GM23338 (cell line): ENCODE data around the gene ASAP2. TPM values are rescaled to one million over a fixed set of nuclear protein-coding genes. Genes with fewer than 3 reads are reported as not detected.
A peak's percentile ranks its signal among the peaks of the same experiment; 100 is the strongest.

Source experiments
- ATAC-seq: fragments of 200-7000 bp; cut with Tn5 transposase; 3 replicates; pipeline ENCODE4 v1.9.1; 2020
- DNase-seq: peaks from one replicate; pipeline ENCODE4 v3.0.0-alpha.2; 2015; ENCODE audit warnings: low spot score
- H2AFZ ChIP-seq: fragments of 200-600 bp; sonication (generic); 2 replicates; pipeline ENCODE4 v1.8.0; 2016; ENCODE audit warnings: antibody characterized with exemption, mild to moderate bottlenecking, moderate library complexity
- H3F3A ChIP-seq: fragments of 200-600 bp; sonication (generic); replicated peaks from 2 replicates; pipeline ENCODE4 v1.8.0; 2017; ENCODE audit warnings: antibody characterized with exemption, mixed run types, low read depth
- H3K27ac ChIP-seq: fragments of 200-600 bp; sonication (generic); 2 replicates; pipeline ENCODE4 v1.6.1; 2016; ENCODE audit warnings: low read depth
- H3K27me3 ChIP-seq: fragments of 200-600 bp; sonication (generic); 2 replicates; pipeline ENCODE4 v1.8.0; 2016; ENCODE audit warnings: mild to moderate bottlenecking, mixed run types, moderate library complexity; ENCODE audit not compliant: insufficient read depth
- H3K36me3 ChIP-seq: fragments of 200-600 bp; sonication (generic); 2 replicates; pipeline ENCODE4 v1.8.0; 2016; ENCODE audit warnings: mild to moderate bottlenecking; ENCODE audit not compliant: insufficient read depth
- H3K4me1 ChIP-seq: fragments of 200-600 bp; sonication (generic); 2 replicates; pipeline ENCODE4 v1.8.0; 2016; ENCODE audit warnings: mild to moderate bottlenecking, moderate library complexity; ENCODE audit not compliant: insufficient read depth
- H3K4me2 ChIP-seq: fragments of 200-600 bp; sonication (generic); 2 replicates; pipeline ENCODE4 v1.7.1; 2017; ENCODE audit warnings: mixed run types
- H3K4me3 ChIP-seq: fragments of 200-600 bp; sonication (generic); 2 replicates; pipeline ENCODE4 v1.6.1; 2016; ENCODE audit warnings: mixed run types
- H3K79me2 ChIP-seq: fragments of 200-600 bp; sonication (generic); replicated peaks from 2 replicates; pipeline ENCODE4 v1.8.0; 2017; ENCODE audit warnings: mild to moderate bottlenecking; ENCODE audit not compliant: insufficient read depth
- H3K9me2 ChIP-seq: fragments of 200-600 bp; sonication (generic); 2 replicates; pipeline ENCODE4 v1.8.0; 2017; ENCODE audit not compliant: insufficient read depth
- H4K20me1 ChIP-seq: fragments of 200-600 bp; sonication (generic); replicated peaks from 2 replicates; pipeline ENCODE4 v1.8.0; 2017; ENCODE audit warnings: mild to moderate bottlenecking; ENCODE audit not compliant: insufficient read depth
- H3K27ac Mint-ChIP-seq: 2 replicates; pipeline ENCODE4 v1.8.0; 2020; ENCODE audit warnings: inconsistent platforms, mild to moderate bottlenecking, moderate library complexity, mixed read lengths
- H3K27me3 Mint-ChIP-seq: 3 replicates; pipeline ENCODE4 v1.8.0; 2022; ENCODE audit warnings: low read depth, mild to moderate bottlenecking, moderate library complexity, mixed read lengths, inconsistent platforms; ENCODE audit not compliant: insufficient read depth, poor library complexity
- H3K36me3 Mint-ChIP-seq: 3 replicates; pipeline ENCODE4 v1.8.0; 2021; ENCODE audit warnings: low read depth, mild to moderate bottlenecking, inconsistent platforms, moderate library complexity, mixed read lengths
- H3K4me1 Mint-ChIP-seq: 3 replicates; pipeline ENCODE4 v1.8.0; 2020; ENCODE audit warnings: mild to moderate bottlenecking, inconsistent platforms, mixed read lengths
- H3K4me3 Mint-ChIP-seq: 3 replicates; pipeline ENCODE4 v1.8.0; 2021; ENCODE audit warnings: moderate library complexity, mild to moderate bottlenecking, inconsistent platforms, mixed read lengths
- H3K9me3 Mint-ChIP-seq: 3 replicates; pipeline ENCODE4 v1.8.0; 2020; ENCODE audit warnings: moderate library complexity, mild to moderate bottlenecking, inconsistent platforms, mixed read lengths
- CREB1 ChIP-seq: fragments of 250-450 bp; sonication (Bioruptor Pico); IDR thresholded peaks from 2 replicates; pipeline ENCODE4 v1.5.0; 2020; ENCODE audit warnings: low read depth, mild to moderate bottlenecking, moderate library complexity
- CTCF ChIP-seq, 2 experiments: fragments of 200-600 bp in 1 of 2; sonication (generic) in 1 of 2; conservative IDR thresholded peaks; 2 replicates each; pipeline versions ENCODE4 v1.5.1 to v1.6.1; 2016 to 2017; ENCODE audit warnings: antibody characterized with exemption in 2 of 2, low read depth in 2 of 2, mild to moderate bottlenecking in 2 of 2, moderate library complexity in 1 of 2
- EZH2 ChIP-seq: fragments of 200-600 bp; sonication (generic); IDR thresholded peaks from one replicate; pipeline ENCODE4 v1.8.0; 2017; ENCODE audit warnings: antibody characterized with exemption, mild to moderate bottlenecking, low read depth; ENCODE audit not compliant: unreplicated experiment
- JUNB ChIP-seq: IDR thresholded peaks from one replicate; pipeline ENCODE4 v1.6.1; 2016; ENCODE audit warnings: antibody characterized with exemption; ENCODE audit not compliant: unreplicated experiment
- NANOG ChIP-seq: IDR thresholded peaks from 2 replicates; pipeline ENCODE4 v1.6.1; 2016; ENCODE audit warnings: antibody characterized with exemption, borderline replicate concordance
- POLR2AphosphoS5 ChIP-seq: IDR thresholded peaks from 2 replicates; pipeline ENCODE4 v1.6.1; 2016; ENCODE audit warnings: antibody characterized with exemption, low read depth
- REST ChIP-seq: IDR thresholded peaks from one replicate; pipeline ENCODE4 v1.6.1; 2018; ENCODE audit warnings: antibody characterized with exemption; ENCODE audit not compliant: unreplicated experiment
- STAT1 ChIP-seq: IDR thresholded peaks from one replicate; pipeline ENCODE4 v1.6.1; 2016; ENCODE audit warnings: antibody characterized with exemption; ENCODE audit not compliant: unreplicated experiment
- ZNF114 ChIP-seq: fragments of 250-450 bp; sonication (Bioruptor Pico); IDR thresholded peaks from 2 replicates; pipeline ENCODE4 v1.5.0; 2020; ENCODE audit warnings: mild to moderate bottlenecking, moderate library complexity
- polyA plus RNA-seq: library from polyadenylated mRNA; unstranded; fragments of >200 nt; fragmentation: Nextera tagmentation; extraction: Ambion mirVana; gene quantifications from 2 replicates; pipeline ENCODE4 v1.2.1, GENCODE V29; 2016
- total RNA-seq: library from RNA; depleted of rRNA; stranded (reverse); fragments of >200 nt; shearing (Covaris generic); gene quantifications from 2 replicates; pipeline ENCODE4 v1.2.3, GENCODE V29; 2014
- TF ChIP-seq, protein P1 (sequence below): IDR thresholded peaks from 2 replicates; pipeline ENCODE4 v1.6.1; 2016; ENCODE audit warnings: antibody characterized with exemption

Gene ASAP2
- total and polyA plus RNA-seq, 2 experiments from 2014 or later = 2.6 to 15.6 TPM

DNA sequence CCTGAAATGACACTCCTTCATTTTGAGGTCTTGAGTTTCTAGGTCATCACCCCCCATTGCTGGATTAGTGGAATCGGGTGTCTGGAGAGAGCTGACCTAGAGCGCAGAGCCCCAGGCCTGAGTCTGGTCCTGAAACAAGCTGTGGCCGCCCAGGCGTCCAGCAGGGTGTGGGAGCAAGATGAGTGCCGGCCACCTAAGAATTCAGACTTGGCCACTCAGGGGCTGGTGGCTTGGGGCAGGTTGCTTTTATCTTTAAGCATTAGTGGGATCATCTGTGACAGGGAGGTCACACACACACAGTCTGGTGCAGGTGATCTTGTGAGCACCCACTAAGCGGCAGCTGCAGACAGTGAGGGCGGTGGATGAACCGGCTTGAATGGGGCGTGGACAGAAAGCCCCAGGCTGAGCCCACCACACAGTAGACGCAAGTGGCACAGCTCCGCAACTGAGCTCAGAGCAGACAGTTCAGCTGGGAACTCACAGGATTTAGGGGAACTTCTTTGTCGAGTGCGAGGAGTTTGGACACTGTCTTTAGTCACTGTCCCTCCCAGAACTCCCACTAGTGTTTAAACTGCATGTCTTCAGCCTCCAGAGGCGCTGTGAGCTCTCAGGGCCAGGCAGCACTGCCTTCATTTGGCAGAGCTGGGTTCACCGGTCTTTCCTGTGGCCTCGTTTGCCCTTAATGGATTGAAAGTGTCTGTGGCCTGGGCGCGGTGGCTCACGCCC is 195.2 kb downstream of the ASAP2 start:
- no peaks in the 10 kb centered on the region for H3K9me2 ChIP-seq
- ATAC-seq (peak; percentile 47), DNase-seq (no peak)
- H3K27me3 Mint-ChIP-seq = peaks cover 3% of the 10 kb centered on the region
- H3K36me3 Mint-ChIP-seq = peaks cover 5% of the 10 kb centered on the region
- H3K4me2 ChIP-seq = no peak overlapping the region
- peak overlapping the region; percentile 50; the same call in 1 of the 2 replicates for H3K27ac ChIP-seq
- peaks cover 16% of the 10 kb centered on the region for H3K4me1 Mint-ChIP-seq
- no peak overlapping the region for H3K4me3 ChIP-seq
- H3K27me3 ChIP-seq = no peaks in the 10 kb centered on the region
- no peaks in the 10 kb centered on the region for H3K4me1 ChIP-seq
- no peaks in the 10 kb centered on the region; the same call in 1 of the 2 replicates for H4K20me1 ChIP-seq
- TF ChIP-seq CTCF (conservative IDR thresholded peaks at IDR 0.05; ENCODE audit: low read depth in 2 of 2) (peak in 1 of 2 experiments; percentile 34; a peak in 2 of 4 replicates), STAT1 (no peak), POLR2AphosphoS5 (no peak), NANOG (no peak)
- H3K9me3 Mint-ChIP-seq = no peaks in the 10 kb centered on the region
- no peak overlapping the region for H2AFZ ChIP-seq
- H3K36me3 ChIP-seq = no peaks in the 10 kb centered on the region; the same call in 1 of the 2 replicates
- no peak overlapping the region for H3K4me3 Mint-ChIP-seq
- no peaks in the 10 kb centered on the region for H3F3A ChIP-seq
- no peak overlapping the region for H3K27ac Mint-ChIP-seq
- no peaks in the 10 kb centered on the region for H3K79me2 ChIP-seq

GRCh38 chr2:9403924-9404323 is 197.3 kb downstream of the ASAP2 start:
- H3K9me3 Mint-ChIP-seq = no peaks in the 10 kb centered on the region
- H3K4me1 Mint-ChIP-seq = peaks cover 16% of the 10 kb centered on the region
- Histone ChIP-seq H3K4me2 (no peak overlapping the region), H3K27me3 (no peaks in the 10 kb centered on the region), H2AFZ (no peak overlapping the region), H3K9me2 (no peaks in the 10 kb centered on the region), H3F3A (0 out of 2 replicates have a peak, but pooled peaks cover 3% of the 10 kb centered on the region), H3K27ac (no peak overlapping the region), H3K79me2 (no peaks in the 10 kb centered on the region), H3K4me3 (no peak overlapping the region), H3K4me1 (no peaks in the 10 kb centered on the region), H3K36me3 (no peaks in the 10 kb centered on the region; the same call in 1 of the 2 replicates), H4K20me1 (peaks cover 3% of the 10 kb centered on the region; the same call in 1 of the 2 replicates)
- no peak overlapping the region for H3K4me3 Mint-ChIP-seq
- peaks cover 10% of the 10 kb centered on the region for H3K27me3 Mint-ChIP-seq
- H3K36me3 Mint-ChIP-seq = peaks cover 6% of the 10 kb centered on the region; the same call in 2 of the 3 replicates
- DNase-seq (no peak), ATAC-seq (no peak)
- H3K27ac Mint-ChIP-seq = no peak overlapping the region
- TF ChIP-seq REST (no peak), CREB1 (CRISPR knock-in tag) (no peak), ZNF114 (no peak), POLR2AphosphoS5 (no peak), STAT1 (no peak), NANOG (no peak), CTCF (conservative IDR thresholded peaks at IDR 0.05; ENCODE audit: low read depth in 2 of 2) (no peak), EZH2 (no peak), JUNB (no peak)
- TF ChIP-seq, protein P1, sequence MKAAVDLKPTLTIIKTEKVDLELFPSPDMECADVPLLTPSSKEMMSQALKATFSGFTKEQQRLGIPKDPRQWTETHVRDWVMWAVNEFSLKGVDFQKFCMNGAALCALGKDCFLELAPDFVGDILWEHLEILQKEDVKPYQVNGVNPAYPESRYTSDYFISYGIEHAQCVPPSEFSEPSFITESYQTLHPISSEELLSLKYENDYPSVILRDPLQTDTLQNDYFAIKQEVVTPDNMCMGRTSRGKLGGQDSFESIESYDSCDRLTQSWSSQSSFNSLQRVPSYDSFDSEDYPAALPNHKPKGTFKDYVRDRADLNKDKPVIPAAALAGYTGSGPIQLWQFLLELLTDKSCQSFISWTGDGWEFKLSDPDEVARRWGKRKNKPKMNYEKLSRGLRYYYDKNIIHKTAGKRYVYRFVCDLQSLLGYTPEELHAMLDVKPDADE = no peak
